GM12873 (cell line): ENCODE results near the gene ISYNA1.
A peak's percentile ranks its signal among the peaks of the same experiment; 100 is the strongest.

Experiments used
- CTCF ChIP-seq: IDR thresholded peaks from 2 replicates; pipeline ENCODE4 v1.5.1; 2012; ENCODE audit warnings: low read depth, mild to moderate bottlenecking, moderate library complexity, low read length, control low read depth; ENCODE audit not compliant: insufficient read depth; ENCODE audit errors: missing control alignments

ISYNA1 gene

DNA sequence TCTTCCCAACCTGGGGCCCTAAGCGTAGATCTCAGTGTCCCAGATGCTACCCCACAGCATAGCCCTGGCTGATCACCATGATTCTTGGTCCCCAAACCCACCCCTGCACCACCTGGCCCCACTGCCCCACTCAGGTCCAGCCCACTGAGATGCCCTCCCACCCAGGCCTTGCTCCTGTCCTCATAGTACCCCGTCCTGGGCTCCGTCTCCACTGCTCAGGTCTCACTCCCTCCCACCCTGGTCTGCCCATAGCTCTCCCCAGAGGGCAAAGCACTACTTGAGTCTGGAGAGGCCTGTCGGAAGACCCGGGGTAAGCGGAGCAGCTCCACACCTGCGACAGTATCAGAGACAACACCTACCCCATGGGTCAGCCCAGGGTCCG lies 35.8 kb upstream of the ISYNA1 start:
- no peak for TF ChIP-seq CTCF

DNA sequence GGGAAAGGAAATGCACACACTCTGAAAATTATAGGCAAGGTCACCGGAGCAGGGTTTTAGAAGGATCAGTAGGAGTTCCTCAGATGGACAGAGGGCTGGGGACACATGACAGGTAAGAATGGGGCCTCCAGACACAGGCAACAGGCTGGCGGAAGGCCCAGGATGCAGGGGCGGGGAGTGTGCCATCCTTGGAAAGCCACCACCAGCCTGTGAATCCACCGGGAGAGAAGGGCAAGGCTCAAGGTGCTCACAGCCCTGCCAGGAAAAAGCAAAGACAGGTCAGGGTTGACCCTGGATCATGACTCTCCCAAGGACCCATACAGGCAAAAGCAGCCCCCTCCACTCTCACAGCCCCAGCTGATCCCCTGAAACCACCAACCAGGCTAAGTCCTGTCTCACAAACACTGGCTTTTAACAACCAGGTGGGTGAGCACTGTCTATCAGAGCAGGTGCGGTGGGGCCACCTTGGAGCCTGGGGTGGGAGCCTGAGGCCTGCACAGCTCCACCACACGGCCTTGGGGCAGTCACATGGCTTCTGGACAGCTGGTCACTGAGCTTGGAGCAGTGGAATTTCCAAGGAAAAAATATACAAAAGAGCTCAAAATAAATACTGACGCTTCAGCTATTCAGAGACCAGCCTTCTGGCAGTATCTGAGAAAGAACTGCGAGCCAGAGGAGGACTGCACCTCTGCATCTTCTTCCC lies 35.2 kb upstream of the ISYNA1 start:
- TF ChIP-seq CTCF, result no peak

DNA sequence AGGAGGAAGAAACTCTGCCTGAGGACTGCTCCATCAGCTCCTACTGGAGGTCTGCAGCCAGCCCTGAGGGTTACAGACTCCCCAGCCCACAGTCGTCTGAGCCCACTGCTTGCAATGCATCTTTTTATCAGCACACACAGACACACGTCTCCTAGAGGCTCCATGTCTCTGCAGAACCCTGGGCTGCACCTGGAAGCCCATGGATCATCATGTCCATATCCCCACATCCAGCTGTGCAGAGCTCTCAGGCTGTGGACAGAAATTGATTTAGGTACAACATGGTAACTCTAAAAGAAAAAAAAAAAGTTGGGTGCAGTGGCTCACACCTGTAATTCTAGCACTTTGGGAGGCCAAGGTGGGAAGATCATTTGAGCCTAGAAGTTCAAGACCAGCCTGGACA lies 32.9 kb upstream of the ISYNA1 start:
- TF ChIP-seq CTCF, result no peak

DNA sequence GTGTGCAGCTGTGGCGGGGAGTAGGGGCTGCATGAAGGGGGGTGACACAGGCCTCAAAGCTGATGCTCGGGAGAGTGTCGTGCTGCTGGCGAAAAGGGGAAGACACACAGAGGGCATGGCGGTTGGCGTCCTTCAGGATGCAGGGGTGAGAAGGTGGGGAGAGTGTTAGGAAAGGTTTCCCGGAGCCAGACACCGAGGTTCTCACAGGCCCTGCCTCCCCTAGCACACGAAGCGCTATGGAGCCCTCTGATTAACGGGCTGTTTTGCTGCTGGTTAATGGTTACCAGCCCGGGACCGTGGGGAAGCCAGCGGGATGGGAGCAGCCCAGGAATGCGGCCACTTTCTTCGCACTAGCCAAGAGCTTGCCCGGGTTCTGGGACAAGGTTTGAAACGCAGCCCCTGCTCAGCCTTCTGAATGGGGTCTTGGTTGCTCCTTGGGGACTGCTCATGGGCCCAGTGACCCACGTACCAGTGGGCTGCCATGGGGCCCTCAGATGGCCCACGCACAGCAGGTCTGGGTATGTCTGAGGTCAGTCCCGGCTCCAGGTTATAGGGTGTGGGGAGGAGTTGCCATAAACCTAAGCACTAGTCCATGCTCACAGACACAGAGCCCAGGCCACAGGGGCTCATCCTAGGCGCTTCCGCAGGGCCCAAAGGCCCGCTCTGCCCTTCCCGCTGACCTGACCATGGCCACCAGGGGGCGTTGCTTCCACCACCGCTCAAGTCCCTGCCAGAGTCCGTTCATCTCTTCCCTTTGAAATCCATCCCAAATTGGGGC lies 31.3 kb upstream of the ISYNA1 start:
- peak; percentile 91 for TF ChIP-seq CTCF

DNA sequence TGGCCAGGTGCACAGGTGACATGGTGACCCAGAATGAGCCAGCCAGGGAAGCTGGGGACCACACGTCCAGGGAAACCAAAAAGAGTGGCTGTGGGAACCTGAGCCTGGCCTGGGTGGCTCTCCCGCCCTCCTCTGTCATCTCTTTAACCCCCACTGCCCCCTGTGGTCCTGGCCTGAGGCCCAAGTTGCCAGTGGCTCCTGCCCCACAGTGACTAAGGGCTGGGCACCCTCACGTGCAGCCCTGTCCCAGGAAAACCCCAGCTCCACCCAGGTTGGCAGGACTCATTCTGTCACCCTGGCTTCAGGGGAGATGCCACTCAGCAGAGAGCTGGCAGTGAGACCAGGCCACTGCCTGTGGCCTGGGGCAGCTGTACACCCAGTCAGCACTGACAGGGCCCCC lies 30.6 kb upstream of the ISYNA1 start:
- TF ChIP-seq CTCF, result no peak

DNA sequence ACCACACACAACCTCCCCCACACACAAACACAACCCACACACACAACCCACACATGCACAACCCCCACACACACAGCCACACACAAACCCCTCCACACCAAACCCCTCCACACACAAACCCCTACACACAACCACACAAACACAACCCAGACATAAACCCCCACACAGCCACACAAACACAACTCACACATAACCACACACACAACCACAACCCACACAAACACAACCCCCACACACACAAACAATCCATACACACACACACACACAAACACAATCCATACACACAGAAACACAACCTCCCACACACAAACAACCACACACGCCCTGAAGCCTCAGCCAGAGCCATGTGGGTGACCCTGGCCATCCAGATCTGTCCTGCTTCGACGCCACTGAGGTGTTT lies 30.0 kb upstream of the ISYNA1 start:
- no peak for TF ChIP-seq CTCF

DNA sequence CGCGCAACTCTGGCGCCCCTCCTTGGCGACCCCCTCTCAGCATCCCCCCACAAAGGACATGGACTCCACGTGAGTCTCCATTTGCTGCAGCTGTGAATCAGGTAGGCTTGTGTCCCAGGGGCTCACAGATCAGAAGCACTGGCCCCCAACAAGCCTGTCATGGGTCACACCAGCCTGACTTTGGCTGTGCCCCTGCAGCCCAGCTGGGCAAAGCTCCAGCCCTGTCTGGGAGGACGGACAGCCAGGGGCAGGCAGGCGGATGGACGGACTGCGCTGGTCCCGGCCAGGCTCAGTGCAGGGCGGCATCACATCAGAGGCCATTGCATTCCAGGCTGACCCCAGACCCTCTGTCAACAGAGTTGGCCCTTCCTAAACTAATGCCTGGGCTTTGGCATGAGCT lies 28.4 kb upstream of the ISYNA1 start:
- TF ChIP-seq CTCF, result no peak
